Measurements from ENCODE around the gene ZNF664. TPM values are rescaled to one million over a fixed set of nuclear protein-coding genes. Genes with fewer than 3 reads are reported as not detected.

ZNF664 gene
- total and polyA plus RNA-seq, 2 of the 13 experiments (the other 11 are each of a cell fraction or from before 2014, with no cell fraction given), result 43.9 to 56.5 TPM

DNA sequence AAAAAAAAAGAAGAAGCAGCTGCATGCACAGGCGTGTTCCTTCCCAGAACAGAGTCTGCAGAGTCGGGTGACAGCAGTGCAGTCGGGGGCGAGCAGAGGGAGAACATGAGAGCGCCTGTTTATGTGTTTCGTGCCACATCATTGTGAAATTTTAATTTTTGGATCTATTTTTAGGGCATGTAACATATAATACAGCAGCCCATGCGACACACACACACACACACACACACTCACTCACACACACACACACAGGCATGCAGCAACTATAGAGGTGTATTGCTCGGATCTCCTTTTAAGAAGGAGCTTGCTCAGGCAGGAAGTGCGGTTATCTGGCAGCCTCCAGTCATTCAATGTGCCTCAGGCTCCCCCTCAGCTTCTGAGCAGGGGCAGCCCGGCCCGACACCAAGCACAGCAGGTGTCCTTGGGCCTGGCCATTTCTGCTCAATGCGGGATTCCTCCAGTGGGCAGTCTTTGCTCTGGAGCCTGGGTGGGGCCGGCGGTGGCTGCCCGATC, 71.8 kb downstream of the ZNF664 start (continued):
- TF ChIP-seq, protein P1, sequence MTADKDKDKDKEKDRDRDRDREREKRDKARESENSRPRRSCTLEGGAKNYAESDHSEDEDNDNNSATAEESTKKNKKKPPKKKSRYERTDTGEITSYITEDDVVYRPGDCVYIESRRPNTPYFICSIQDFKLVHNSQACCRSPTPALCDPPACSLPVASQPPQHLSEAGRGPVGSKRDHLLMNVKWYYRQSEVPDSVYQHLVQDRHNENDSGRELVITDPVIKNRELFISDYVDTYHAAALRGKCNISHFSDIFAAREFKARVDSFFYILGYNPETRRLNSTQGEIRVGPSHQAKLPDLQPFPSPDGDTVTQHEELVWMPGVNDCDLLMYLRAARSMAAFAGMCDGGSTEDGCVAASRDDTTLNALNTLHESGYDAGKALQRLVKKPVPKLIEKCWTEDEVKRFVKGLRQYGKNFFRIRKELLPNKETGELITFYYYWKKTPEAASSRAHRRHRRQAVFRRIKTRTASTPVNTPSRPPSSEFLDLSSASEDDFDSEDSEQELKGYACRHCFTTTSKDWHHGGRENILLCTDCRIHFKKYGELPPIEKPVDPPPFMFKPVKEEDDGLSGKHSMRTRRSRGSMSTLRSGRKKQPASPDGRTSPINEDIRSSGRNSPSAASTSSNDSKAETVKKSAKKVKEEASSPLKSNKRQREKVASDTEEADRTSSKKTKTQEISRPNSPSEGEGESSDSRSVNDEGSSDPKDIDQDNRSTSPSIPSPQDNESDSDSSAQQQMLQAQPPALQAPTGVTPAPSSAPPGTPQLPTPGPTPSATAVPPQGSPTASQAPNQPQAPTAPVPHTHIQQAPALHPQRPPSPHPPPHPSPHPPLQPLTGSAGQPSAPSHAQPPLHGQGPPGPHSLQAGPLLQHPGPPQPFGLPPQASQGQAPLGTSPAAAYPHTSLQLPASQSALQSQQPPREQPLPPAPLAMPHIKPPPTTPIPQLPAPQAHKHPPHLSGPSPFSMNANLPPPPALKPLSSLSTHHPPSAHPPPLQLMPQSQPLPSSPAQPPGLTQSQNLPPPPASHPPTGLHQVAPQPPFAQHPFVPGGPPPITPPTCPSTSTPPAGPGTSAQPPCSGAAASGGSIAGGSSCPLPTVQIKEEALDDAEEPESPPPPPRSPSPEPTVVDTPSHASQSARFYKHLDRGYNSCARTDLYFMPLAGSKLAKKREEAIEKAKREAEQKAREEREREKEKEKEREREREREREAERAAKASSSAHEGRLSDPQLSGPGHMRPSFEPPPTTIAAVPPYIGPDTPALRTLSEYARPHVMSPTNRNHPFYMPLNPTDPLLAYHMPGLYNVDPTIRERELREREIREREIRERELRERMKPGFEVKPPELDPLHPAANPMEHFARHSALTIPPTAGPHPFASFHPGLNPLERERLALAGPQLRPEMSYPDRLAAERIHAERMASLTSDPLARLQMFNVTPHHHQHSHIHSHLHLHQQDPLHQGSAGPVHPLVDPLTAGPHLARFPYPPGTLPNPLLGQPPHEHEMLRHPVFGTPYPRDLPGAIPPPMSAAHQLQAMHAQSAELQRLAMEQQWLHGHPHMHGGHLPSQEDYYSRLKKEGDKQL (CRISPR knock-in tag; IDR thresholded peaks at IDR 0.05; ENCODE audit: low read depth), result no peak
- TF ChIP-seq ZFYVE20 (CRISPR knock-in tag; IDR thresholded peaks at IDR 0.05; ENCODE audit: borderline replicate concordance, low read depth), result no peak

DNA sequence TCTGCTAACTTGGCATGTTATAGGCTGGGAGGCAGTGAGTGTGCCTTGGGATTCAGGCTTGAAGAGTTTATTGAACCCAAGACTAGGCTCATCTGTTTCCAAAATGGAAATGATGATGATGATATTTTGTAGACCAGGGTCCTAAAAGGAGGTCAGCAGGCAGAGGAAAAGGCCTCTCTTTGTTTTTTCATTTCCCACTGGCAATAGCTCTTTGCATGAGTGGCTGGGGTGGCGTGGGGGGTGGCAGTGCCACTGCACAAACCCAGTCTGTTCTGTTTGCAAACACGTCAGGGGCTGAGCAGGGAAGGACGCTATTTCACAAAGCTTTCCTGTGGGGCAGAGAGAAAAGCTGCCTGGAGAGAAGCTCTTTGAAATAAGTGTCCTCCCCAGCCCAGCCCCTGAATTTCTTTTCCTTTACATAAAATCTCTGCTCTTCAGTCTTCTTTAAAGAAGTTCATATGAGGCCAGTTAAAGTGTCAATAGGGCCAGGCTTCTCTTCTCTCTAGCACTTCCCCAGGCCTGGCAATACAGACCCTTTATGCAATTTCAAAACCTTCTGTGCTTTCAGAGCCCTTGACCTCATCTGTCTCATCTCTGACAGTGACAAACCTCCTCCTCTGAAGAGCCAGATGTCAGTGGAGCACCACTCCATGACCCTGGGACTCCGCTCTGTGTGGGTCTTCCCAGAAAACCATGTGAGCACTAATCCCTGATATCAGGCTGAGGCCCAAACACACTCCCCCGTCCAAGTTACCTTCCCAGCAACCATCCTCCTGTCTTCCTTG, 72.8 kb downstream of the ZNF664 start:
- WGBS (ENCODE audit: low lambda C conversion rate), result 33% methylated on average over 4 of the region's 5 CpGs
- TF ChIP-seq KLF11 (CRISPR knock-in tag; IDR thresholded peaks at IDR 0.05), result no peak
- no peak for TF ChIP-seq CBFB (CRISPR knock-in tag; IDR thresholded peaks at IDR 0.05)
- no peak for TF ChIP-seq ZNF274 (CRISPR knock-in tag; IDR thresholded peaks at IDR 0.05)
- TF ChIP-seq, protein P2, sequence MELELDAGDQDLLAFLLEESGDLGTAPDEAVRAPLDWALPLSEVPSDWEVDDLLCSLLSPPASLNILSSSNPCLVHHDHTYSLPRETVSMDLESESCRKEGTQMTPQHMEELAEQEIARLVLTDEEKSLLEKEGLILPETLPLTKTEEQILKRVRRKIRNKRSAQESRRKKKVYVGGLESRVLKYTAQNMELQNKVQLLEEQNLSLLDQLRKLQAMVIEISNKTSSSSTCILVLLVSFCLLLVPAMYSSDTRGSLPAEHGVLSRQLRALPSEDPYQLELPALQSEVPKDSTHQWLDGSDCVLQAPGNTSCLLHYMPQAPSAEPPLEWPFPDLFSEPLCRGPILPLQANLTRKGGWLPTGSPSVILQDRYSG (CRISPR knock-in tag; IDR thresholded peaks at IDR 0.05), result no peak
- TF ChIP-seq ZBTB1 (CRISPR knock-in tag; IDR thresholded peaks at IDR 0.05; ENCODE audit: borderline replicate concordance), result no peak
- TF ChIP-seq DNMT3B (CRISPR knock-in tag; conservative IDR thresholded peaks at IDR 0.05), result no peak
- TF ChIP-seq MXD4 (CRISPR knock-in tag; IDR thresholded peaks at IDR 0.05), result no peak
- no peak for TF ChIP-seq ZNF136 (CRISPR knock-in tag; IDR thresholded peaks at IDR 0.05; ENCODE audit: low read depth)
- TF ChIP-seq, protein P3, sequence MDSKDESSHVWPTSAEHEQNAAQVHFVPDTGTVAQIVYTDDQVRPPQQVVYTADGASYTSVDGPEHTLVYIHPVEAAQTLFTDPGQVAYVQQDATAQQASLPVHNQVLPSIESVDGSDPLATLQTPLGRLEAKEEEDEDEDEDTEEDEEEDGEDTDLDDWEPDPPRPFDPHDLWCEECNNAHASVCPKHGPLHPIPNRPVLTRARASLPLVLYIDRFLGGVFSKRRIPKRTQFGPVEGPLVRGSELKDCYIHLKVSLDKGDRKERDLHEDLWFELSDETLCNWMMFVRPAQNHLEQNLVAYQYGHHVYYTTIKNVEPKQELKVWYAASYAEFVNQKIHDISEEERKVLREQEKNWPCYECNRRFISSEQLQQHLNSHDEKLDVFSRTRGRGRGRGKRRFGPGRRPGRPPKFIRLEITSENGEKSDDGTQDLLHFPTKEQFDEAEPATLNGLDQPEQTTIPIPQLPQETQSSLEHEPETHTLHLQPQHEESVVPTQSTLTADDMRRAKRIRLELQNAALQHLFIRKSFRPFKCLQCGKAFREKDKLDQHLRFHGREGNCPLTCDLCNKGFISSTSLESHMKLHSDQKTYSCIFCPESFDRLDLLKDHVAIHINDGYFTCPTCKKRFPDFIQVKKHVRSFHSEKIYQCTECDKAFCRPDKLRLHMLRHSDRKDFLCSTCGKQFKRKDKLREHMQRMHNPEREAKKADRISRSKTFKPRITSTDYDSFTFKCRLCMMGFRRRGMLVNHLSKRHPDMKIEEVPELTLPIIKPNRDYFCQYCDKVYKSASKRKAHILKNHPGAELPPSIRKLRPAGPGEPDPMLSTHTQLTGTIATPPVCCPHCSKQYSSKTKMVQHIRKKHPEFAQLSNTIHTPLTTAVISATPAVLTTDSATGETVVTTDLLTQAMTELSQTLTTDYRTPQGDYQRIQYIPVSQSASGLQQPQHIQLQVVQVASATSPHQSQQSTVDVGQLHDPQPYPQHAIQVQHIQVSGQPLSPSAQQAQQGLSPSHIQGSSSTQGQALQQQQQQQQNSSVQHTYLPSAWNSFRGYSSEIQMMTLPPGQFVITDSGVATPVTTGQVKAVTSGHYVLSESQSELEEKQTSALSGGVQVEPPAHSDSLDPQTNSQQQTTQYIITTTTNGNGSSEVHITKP (CRISPR knock-in tag; IDR thresholded peaks at IDR 0.05; ENCODE audit: low read depth), result no peak
- TF ChIP-seq ZSCAN21 (CRISPR knock-in tag; IDR thresholded peaks at IDR 0.05; ENCODE audit: borderline replicate concordance), result no peak

More for the DNA sequence above, 72.8 kb downstream of the ZNF664 start:
- H3K27me3 ChIP-seq (ENCODE audit: control insufficient read depth in 1 of 2, insufficient read depth in 2 of 2, low read length in 2 of 2), result peaks cover 0 to 6% of the 10 kb centered on the region in 2 experiments; a peak in 2 of 5 replicates
- H3K79me2 ChIP-seq (ENCODE audit: insufficient read depth, low read length), result no peaks in the 10 kb centered on the region
- H3K4me2 ChIP-seq (ENCODE audit: low read depth, low read length), result no peak overlapping the region
- no peaks in the 10 kb centered on the region for H4K20me1 ChIP-seq (ENCODE audit: insufficient read depth, low read length)
- H3K9ac ChIP-seq (ENCODE audit: insufficient read depth, low read depth, low read length), result no peak overlapping the region
- H3K27ac ChIP-seq (ENCODE audit: extremely low read length, insufficient read depth, low read length), result no peak overlapping the region
- no peak overlapping the region for H2AFZ ChIP-seq (ENCODE audit: low read length)
- ChIA-PET POLR2A (no interaction called here), CTCF (ENCODE audit: low intra/inter-chr PET ratio, low total read pairs) (no interaction called here)
- H3K4me3 ChIP-seq (replicated peaks in 1 of 3; ENCODE audit: insufficient read depth in 1 of 3, low read depth in 2 of 3, low read length in 3 of 3), result no peak overlapping the region
- intact Hi-C loops (cut with micrococcal nuclease; ENCODE audit: unreplicated experiment), result no loop called here
- no peak for DNase-seq (ENCODE audit: low spot score)
- H3K9me3 ChIP-seq (ENCODE audit: low read length), result peaks cover 21% of the 10 kb centered on the region
- ATAC-seq, result no peak
- no peak for FAIRE-seq
- in situ Hi-C loops (cut with HindIII; ENCODE audit: extremely low pct_ligation_motif_present, low pct_unique_long_range_greater_than_20kb), result loop anchor here (10.0 kb wide), 1 partner anchor 729 kb away; no protein-coding TSS in a partner anchor
- H3K4me1 ChIP-seq (ENCODE audit: insufficient read depth, low read length), result no peaks in the 10 kb centered on the region
- no peaks in the 10 kb centered on the region for H3K36me3 ChIP-seq (replicated peaks in 1 of 2; ENCODE audit: control insufficient read depth in 1 of 2, insufficient read depth in 2 of 2, low read length in 2 of 2)
- BruUV-seq (replicated peaks), result no TSS peak
